GM12801 (cell line): ENCODE results near the gene SYN1.

Experiments
- CTCF ChIP-seq: IDR thresholded peaks from one replicate; pipeline ENCODE4 v1.5.1; 2011; ENCODE audit warnings: control low read depth; ENCODE audit not compliant: insufficient read length; ENCODE audit errors: extremely low read depth

The SYN1 gene

GRCh38 chrX:47618923-47619485 lies 653 bp downstream of the SYN1 start:
- no peak for TF ChIP-seq CTCF

- no peak for TF ChIP-seq CTCF
Measured at GRCh38 chrX:47614618-47615017, 5.0 kb downstream of the SYN1 start.

GRCh38 chrX:47613082-47613481 lies 6.6 kb downstream of the SYN1 start:
- no peak for TF ChIP-seq CTCF

DNA sequence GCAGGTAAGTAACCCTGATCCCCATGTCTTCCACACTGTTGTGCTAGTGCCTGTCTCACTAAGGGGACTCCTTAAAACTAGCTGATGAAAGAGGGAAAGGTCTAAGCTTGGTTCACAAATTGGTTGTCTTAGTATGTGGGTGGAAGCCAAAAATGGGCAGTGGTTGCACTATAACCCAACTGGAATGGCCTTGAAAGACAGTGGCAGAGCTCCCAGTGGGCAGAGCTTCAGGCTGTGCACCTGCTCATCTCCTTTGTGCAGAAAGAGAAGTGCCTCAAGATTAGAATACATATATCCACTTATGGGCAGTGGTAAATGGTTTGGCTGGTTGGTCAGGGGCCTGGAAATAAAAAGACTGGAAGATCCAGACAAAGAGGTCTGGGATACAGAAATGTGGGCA lies 7.2 kb downstream of the SYN1 start:
- TF ChIP-seq CTCF, result no peak

DNA sequence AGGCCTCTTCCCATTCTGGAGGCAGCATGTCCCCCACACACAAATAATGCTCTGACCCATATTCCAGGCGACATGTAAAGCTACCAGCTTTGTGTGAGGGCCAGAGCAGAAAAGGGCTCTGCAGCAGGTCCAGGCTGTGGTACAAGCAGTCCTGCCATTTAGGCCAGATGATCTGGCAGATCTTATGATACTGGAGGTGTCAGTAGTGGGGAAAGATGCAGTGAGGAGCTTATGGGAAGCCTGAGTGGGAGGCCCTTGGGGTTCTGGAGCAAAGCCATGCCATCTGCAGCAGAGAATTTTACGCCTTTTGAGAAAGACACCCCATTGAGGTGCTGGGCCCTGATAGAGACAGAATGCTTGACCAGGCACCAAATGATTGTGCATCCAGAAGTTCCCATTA lies 7.7 kb downstream of the SYN1 start:
- no peak for TF ChIP-seq CTCF

GRCh38 chrX:47611489-47611888 lies 8.2 kb downstream of the SYN1 start:
- no peak for TF ChIP-seq CTCF

- no peak for TF ChIP-seq CTCF
Measured at GRCh38 chrX:47610511-47610910, 9.1 kb downstream of the SYN1 start.
